ENCODE data around the gene GLRA2.

GRCh38 chrX:14776901-14777300 lies 247.6 kb downstream of the GLRA2 start:
- TF ChIP-seq CTCF (IDR thresholded peaks at IDR 0.05) (no peak), POLR2AphosphoS5 (IDR thresholded peaks at IDR 0.05; ENCODE audit: low read depth, low read length) (no peak)

Measured in Panc1 (cell line).